Measurements from ENCODE around the gene CHD2.

Gene CHD2

GRCh38 chr15:93048759-93049161, 148.6 kb downstream of the CHD2 start:
- TF ChIP-seq CSRNP3 (CRISPR knock-in tag; IDR thresholded peaks at IDR 0.05) (no peak), GLIS3 (CRISPR knock-in tag; IDR thresholded peaks at IDR 0.05) (no peak), PPARA (CRISPR knock-in tag; IDR thresholded peaks at IDR 0.05; ENCODE audit: borderline replicate concordance) (no peak), RARB (CRISPR knock-in tag; IDR thresholded peaks at IDR 0.05) (no peak), ZC3H10 (CRISPR knock-in tag; IDR thresholded peaks at IDR 0.05) (no peak), ZFP3 (CRISPR knock-in tag; IDR thresholded peaks at IDR 0.05) (no peak), ZFP30 (CRISPR knock-in tag; IDR thresholded peaks at IDR 0.05) (no peak), PATZ1 (CRISPR knock-in tag; IDR thresholded peaks at IDR 0.05; ENCODE audit: borderline replicate concordance) (no peak), ISL1 (CRISPR knock-in tag; IDR thresholded peaks at IDR 0.05) (no peak)
- ATAC-seq: no peak

- ATAC-seq: no peak
- TF ChIP-seq CREB5 (CRISPR knock-in tag; IDR thresholded peaks at IDR 0.05; ENCODE audit: low read depth) (no peak), ARNTL (CRISPR knock-in tag; IDR thresholded peaks at IDR 0.05; ENCODE audit: borderline replicate concordance, low read depth) (no peak), RARB (CRISPR knock-in tag; IDR thresholded peaks at IDR 0.05) (no peak), PPARA (CRISPR knock-in tag; IDR thresholded peaks at IDR 0.05; ENCODE audit: borderline replicate concordance) (no peak), ZFP30 (CRISPR knock-in tag; IDR thresholded peaks at IDR 0.05) (no peak), BACH2 (CRISPR knock-in tag; IDR thresholded peaks at IDR 0.05; ENCODE audit: borderline replicate concordance) (no peak), CSRNP3 (CRISPR knock-in tag; IDR thresholded peaks at IDR 0.05) (no peak), OSR1 (CRISPR knock-in tag; IDR thresholded peaks at IDR 0.05) (no peak), TCF4 (CRISPR knock-in tag; IDR thresholded peaks at IDR 0.05; ENCODE audit: borderline replicate concordance) (no peak), SNAI2 (CRISPR knock-in tag; IDR thresholded peaks at IDR 0.05) (no peak), ZNF8 (CRISPR knock-in tag; IDR thresholded peaks at IDR 0.05) (no peak), ZNF70 (CRISPR knock-in tag; IDR thresholded peaks at IDR 0.05) (no peak), ZC3H10 (CRISPR knock-in tag; IDR thresholded peaks at IDR 0.05) (no peak), CSDC2 (CRISPR knock-in tag; IDR thresholded peaks at IDR 0.05) (no peak), ZNF565 (CRISPR knock-in tag; conservative IDR thresholded peaks at IDR 0.05; ENCODE audit: low read depth) (no peak), PATZ1 (CRISPR knock-in tag; IDR thresholded peaks at IDR 0.05; ENCODE audit: borderline replicate concordance) (no peak), TOX (CRISPR knock-in tag; IDR thresholded peaks at IDR 0.05; ENCODE audit: borderline replicate concordance) (no peak)
- TF ChIP-seq, protein P1, sequence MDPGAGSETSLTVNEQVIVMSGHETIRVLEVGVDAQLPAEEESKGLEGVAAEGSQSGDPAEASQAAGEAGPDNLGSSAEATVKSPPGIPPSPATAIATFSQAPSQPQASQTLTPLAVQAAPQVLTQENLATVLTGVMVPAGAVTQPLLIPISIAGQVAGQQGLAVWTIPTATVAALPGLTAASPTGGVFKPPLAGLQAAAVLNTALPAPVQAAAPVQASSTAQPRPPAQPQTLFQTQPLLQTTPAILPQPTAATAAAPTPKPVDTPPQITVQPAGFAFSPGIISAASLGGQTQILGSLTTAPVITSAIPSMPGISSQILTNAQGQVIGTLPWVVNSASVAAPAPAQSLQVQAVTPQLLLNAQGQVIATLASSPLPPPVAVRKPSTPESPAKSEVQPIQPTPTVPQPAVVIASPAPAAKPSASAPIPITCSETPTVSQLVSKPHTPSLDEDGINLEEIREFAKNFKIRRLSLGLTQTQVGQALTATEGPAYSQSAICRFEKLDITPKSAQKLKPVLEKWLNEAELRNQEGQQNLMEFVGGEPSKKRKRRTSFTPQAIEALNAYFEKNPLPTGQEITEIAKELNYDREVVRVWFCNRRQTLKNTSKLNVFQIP (CRISPR knock-in tag; IDR thresholded peaks at IDR 0.05; ENCODE audit: borderline replicate concordance, low read depth): no peak
- TF ChIP-seq, protein P2, sequence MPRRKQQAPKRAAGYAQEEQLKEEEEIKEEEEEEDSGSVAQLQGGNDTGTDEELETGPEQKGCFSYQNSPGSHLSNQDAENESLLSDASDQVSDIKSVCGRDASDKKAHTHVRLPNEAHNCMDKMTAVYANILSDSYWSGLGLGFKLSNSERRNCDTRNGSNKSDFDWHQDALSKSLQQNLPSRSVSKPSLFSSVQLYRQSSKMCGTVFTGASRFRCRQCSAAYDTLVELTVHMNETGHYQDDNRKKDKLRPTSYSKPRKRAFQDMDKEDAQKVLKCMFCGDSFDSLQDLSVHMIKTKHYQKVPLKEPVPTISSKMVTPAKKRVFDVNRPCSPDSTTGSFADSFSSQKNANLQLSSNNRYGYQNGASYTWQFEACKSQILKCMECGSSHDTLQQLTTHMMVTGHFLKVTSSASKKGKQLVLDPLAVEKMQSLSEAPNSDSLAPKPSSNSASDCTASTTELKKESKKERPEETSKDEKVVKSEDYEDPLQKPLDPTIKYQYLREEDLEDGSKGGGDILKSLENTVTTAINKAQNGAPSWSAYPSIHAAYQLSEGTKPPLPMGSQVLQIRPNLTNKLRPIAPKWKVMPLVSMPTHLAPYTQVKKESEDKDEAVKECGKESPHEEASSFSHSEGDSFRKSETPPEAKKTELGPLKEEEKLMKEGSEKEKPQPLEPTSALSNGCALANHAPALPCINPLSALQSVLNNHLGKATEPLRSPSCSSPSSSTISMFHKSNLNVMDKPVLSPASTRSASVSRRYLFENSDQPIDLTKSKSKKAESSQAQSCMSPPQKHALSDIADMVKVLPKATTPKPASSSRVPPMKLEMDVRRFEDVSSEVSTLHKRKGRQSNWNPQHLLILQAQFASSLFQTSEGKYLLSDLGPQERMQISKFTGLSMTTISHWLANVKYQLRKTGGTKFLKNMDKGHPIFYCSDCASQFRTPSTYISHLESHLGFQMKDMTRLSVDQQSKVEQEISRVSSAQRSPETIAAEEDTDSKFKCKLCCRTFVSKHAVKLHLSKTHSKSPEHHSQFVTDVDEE (CRISPR knock-in tag; IDR thresholded peaks at IDR 0.05): no peak
Measured at GRCh38 chr15:93049233-93049632, 149.1 kb downstream of the CHD2 start.
